ENCODE measurements around the gene VWA3B.
"Not testable (repeated sequence)": the region's sequence is repeated elsewhere in the genome, so short reads cannot be mapped to it uniquely, and the experiment has no call there.

Gene VWA3B

DNA sequence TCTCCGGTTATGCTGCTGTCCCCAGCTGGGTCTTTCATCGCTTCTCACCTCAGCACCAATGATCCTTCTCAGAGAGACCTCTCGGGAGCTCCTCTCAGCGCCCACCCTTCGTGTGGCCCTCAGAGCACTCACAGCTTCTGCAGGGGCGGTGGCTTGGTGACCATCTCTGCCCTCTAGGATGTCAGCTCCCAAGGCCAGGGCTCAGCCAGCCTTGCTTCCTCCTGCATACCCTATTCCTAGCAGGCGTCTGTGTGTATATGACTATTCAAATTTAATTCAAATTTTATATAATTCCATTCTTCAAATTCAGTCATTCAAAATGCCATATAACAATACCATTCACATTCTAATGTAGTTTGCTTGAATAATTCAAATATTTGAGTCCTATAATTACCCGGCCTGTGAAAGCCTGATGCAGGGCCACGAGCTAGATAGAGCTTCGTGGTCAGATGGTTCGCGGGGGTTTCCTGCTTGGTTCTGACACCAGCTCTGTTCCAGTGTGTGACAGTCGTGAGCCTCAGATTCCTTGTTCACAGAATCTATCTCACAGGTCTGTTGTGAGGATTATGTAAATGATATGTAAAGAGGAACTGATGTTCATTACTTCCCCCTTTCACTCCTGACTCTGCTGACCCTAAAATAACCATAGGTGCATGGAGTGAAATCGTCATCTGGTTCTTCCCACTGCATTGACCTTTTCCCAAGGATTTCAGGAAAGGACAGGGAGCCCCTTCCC lies 165.2 kb downstream of the VWA3B start:
- DNase-seq (ENCODE audit: low read depth in 3 of 3), result no peak

DNA sequence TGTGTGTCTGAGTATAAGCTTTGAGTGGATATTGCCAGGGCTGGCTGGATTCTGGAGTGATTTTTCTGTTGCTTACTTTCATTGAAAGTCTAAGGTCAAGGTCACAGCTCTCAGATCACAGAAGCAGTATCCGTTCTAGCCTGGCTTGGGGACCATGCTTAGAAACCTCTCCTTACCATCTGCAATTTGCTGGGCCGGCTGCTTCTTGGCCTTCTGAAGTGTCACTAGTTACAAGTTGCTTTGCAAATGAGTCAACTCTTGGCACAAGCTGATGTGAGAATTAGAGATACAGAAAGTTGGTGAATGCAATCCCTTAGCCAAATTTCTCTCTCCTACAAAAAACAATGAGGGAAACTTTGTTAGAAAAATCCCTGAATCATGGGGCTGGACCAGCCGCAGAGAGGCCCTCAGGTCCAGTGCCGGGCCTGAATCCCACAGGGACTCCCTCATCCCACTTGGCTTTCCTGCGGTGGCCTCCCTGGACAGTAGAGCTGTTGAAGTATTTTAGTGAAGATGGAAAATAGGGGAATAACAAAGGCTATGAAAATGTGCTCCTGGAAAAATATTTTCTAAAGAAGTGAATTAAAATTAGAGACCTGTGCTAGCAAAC lies 166.6 kb downstream of the VWA3B start:
- DNase-seq (ENCODE audit: low read depth in 3 of 3), result no peak

DNA sequence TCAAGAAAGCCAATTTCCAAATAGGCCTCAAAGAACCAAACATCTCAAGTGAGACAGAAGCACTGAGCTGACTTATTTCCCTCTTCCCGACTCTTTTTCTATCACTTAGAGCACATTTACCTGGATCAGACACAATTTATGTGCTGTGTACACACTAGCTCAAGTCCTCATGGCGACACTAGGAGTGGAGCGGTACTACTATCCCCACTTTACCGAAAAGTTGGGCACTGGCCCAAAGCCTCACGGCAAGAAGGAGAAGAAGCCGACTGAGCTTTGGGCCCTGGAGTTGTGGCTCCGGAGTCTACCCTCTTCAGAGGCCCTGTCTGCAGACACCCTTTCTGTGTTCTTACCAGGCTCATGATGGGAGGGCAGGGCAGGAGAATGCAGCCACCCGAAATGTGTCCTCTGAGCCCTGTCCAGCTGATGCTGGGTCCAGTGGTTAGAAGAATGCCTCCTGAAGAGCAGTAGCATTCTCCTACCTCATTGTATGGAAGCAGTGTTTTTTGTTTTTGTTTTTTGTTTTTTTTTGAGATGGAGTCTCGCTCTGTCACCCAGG lies 167.6 kb downstream of the VWA3B start:
- DNase-seq (ENCODE audit: low read depth in 3 of 3), result no peak

DNA sequence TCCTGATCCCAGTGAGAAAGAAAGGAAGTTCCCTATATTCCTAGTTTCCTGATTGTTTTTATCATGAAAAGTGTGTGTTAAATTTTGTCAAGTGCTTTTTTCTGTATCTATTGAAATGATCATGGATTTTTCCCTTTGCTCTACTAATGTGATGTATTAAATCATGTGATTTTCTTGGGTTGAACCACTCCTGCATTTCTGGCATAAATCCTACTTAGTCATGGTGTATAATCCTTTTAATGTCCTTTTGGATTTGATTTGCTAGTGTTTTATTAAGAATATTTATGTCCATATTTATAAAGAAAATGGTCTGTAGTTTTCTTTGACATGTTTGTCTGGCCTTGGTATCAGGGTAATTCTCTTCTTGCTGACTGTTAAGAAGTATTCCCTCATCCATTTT lies 171.9 kb downstream of the VWA3B start:
- no peak for DNase-seq (ENCODE audit: low read depth in 3 of 3)

DNA sequence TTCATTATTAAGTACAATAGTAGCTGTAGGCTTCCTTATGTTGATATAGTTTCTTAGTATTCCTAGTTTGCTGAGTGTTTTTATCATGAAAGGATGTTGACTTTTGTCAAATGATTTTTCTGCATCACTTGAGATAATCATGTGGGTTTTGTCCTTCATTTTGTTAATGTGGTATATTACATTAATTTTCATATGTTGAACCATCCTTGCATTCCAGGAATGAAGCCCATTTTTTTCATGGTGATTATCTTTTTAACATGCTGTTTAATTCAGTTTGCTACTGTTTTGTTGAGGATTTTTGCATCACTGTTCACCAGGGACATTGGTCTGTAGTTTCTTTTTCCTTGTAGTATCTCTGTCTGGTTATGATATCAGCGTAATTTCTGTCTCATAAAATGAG lies 176.4 kb downstream of the VWA3B start:
- DNase-seq (ENCODE audit: low read depth in 3 of 3), result no peak

DNA sequence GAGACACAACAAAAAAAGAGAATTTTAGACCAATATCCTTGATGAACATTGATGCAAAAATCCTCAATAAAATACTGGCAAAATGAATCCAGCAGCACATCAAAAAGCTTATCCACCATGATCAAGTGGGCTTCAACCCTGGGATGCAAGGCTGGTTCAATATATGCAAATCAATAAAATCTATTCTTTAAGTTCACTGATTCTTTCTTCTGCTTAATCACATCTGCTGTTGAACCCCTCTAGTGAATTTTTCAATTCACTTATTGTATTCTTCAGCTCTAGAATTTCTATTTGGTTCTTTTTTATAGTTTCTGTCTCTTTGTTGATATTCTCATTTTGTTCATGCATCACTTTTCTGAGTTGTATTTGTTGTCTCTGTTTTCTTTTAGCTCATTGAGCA lies 181.3 kb downstream of the VWA3B start:
- DNase-seq (ENCODE audit: low read depth in 3 of 3), result not testable (repeated sequence)

DNA sequence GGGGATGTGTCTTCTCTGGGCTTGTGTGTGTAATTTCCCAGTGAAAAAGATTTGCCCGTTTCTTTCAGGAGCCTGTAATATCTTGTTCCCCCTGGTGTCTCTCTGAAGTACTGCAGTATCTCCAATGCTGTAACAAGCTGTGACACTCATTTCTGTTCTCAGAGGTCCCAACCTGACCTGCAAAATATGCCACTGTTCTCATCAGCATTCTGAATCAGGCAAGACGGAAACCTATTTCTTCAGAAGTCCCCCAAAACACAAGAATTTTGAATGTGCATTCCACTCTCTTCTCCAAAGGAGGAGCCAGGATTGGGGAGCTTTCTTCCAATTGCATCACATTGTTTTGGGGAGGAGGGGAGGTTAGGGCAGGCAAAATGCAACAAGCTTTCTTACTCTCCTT lies 182.3 kb downstream of the VWA3B start:
- no peak for DNase-seq (ENCODE audit: low read depth in 3 of 3)

DNA sequence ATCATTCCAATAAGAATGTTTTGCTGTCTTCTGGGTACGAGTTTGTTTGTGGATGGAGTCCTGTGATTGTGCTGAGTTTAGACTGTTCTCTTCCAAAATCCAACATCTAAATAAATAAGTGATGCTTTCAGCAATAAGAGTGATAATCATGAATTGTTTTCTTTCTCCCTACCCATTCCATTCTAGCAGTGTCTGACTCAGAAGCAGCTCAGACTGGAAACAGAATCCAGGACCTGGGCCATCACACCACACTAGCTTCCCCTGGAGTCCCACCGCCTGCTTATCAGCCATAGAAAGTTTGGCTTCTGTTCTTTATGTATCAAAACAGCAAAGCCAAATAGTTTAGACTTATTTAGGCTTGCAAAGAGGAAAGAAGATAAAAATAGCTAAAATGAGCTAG lies 182.9 kb downstream of the VWA3B start:
- no peak for DNase-seq (ENCODE audit: low read depth in 3 of 3)

DNA sequence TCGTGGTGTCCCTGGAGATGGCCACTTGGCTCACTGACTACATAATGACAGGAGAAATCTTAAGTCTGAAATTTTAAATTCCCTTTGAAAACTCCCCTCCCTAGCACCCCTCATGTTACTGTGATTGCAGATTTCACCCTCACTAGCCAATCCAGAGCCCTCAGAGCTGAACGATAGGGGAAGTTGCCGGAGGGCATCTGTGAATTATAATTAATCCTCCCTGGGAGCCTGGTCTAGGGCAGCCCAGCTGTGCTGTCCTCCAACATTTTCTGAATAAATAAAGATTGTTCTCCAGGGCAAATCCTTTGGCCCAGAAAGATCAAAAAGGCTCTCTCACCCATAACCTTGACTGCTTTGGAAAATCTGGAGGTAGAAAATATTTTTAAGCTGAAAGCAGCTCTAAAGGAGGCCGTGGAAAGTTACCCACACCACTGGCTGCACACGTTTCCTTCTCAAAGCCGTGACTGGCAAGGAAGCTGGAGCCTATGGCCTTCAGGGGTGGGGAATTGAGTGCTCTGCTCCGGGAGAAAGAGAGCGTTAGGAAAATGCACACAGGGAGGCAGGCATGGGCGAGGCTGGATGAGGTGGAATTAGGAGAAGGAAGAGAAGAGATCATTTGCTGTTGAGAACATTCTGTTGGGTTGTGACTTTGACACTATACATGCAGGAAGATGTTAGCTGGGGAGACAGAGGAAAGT lies 190.3 kb downstream of the VWA3B start:
- no peak for DNase-seq (ENCODE audit: low read depth in 3 of 3)

DNA sequence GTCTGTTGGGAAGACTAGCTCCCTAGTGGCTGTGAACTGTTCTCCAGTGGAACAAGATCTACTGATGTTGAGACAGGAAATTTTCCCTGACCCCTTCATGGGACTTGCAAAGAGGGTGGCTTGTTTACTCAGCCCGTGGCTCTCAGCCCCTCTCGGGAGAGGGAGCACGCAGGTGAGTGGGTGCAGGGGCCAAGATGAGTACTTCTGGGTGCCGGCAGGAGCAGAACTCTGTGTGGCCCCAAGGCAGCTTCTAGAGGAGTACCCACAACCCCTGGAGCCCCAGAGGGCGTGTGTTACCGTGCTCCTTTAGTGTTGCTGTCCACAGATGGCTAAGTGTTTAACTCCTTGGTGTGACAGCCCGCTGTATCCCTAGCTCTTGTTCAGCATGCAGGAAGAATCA lies 191.1 kb downstream of the VWA3B start:
- no peak for DNase-seq (ENCODE audit: low read depth in 3 of 3)

DNA sequence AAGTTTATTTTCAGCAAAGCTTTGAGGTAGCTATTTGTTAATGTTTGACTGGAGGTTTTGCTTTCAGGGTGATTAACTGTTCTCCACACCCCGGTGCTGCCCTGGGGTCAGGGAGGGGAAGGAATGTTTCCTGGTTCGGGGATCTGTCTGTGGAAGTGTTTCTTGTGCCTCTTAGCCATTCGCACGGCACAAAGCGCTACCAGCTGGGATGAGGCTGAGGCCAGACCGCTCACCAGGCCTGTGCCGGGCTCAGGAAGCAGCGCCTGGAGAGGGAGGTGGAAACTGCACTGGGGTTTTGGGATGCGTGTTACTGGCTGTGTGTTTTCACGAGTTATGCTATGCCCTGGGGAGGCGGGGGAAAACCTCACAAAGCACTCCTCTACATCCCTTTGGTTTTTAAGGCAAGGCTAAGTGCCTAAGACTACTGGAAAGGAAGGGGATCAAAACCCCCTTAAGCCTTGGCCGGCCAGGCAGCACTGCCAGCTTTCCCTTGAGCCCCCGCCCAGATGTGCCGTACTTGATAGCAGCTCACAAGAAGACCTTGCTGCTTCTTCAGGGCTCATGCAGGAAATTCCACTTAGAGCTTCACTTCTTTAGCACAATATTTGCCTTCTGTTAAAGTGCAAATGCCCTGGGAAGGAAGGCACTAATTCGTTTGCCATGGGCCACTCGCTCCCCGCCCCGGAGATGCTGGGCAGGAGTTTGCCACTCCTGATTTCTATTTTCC lies 193.6 kb downstream of the VWA3B start:
- DNase-seq (ENCODE audit: low read depth in 3 of 3), result no peak

DNA sequence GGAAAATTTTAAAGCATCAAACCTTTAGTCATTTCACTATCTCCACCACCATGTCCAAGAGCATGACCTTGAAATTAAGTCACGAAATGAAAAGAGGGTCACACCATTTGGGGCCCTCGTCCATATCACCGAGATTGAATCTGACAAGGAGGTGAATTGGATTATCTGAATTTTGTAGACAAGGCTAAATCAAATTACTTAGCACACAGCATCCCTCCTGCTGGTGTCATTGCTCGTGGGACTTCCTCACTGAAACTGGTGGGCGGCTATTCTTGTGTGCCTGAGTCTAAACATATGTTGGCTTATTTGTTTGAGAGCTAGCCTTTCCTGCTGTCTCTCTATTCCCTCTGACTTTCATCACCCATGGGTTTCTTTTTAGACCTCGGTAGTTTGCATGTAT lies 194.6 kb downstream of the VWA3B start:
- no peak for DNase-seq (ENCODE audit: low read depth in 3 of 3)

DNA sequence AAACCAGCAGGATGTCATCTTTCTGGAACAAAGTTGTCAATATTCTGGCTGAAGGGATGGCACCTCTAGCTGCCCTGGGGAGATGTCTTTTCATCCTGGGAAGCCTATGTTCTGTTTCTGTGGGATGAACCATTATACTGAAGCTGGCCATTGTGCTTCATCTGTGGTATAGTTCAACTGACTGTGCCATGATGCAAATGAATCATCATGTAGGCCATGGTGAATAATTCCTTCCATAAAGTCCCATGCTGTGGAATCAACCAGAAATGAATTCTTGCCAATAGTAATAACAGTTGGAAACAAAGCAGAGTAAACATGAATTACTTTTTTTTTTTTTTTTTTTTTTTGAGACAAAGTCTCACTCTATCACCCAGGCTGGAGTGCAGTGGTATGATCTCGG lies 195.1 kb downstream of the VWA3B start:
- no peak for DNase-seq (ENCODE audit: low read depth in 3 of 3)

DNA sequence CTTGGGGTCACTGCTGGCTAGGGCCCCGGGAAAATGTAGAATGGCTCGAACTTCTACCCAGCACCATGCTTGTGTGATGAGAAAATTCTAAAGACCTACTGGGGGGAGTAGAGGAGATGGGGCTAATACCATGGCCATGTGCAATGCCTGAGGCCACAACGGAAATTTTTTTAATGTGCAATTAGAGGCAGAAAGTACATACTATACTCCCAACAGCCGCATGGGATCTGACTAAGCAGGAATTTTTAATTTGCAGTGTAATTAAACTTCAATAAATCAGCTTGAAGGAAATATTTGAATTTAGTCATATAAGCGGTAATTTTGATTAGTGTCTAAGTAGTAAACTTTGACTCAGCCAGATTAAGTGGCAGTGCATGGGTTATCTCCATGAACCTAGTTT lies 206.1 kb downstream of the VWA3B start:
- DNase-seq (ENCODE audit: low read depth in 3 of 3), result no peak

DNA sequence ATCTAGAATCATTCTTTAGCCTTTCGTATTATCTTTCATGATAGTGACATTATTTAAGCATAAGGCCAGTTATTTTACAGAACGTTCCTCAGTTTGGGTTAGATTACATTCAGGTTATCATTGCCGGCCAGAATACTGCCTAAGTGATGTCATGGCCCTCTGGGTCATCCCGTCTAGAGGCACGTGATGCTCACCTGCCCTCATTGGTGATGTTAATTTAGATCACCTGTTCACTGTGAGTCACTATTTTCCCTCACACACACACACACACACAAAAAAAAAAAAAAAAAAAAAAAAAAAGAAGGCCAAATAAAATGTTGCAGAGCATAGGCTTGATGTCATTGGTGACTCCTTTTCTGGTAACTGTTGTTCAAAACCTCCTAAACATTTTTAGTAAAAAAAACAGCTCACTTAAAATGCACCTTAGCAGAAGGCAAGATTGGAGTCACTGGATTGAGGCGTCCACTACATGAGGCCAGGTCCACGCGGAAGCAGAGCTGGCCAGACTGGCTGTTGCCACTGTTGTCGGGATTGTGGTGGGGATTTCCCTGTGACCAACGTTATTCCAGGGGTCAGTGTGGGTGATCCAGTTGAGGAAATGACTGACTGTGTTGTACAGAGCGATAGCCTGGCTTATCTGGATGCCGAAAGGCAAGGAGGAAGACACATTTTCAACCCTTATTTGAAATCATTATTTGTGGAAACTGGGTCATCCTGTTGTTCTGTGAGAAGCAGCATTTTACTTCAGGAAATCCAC lies 207.1 kb downstream of the VWA3B start:
- no peak for DNase-seq (ENCODE audit: low read depth in 3 of 3)

DNA sequence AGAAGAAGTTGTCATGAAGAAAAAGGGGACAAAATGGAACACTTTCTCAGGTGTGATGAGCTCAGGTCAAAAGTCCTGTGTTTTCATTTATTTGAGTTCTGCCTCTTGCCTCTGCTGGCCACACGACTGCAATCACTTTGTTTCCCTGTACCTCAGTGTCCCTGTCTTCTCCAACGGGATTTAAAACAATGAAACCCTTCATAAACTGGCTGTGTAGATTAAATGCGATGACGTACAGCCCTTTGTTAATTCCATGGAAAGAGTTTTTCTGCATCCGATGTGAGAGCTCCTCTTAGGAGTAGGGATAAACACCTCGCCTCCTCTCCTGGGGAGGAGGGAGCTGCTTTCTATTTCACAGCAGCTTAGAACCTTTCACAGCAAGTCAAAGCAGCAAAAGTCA lies 207.7 kb downstream of the VWA3B start:
- DNase-seq (ENCODE audit: low read depth in 3 of 3), result no peak

DNA sequence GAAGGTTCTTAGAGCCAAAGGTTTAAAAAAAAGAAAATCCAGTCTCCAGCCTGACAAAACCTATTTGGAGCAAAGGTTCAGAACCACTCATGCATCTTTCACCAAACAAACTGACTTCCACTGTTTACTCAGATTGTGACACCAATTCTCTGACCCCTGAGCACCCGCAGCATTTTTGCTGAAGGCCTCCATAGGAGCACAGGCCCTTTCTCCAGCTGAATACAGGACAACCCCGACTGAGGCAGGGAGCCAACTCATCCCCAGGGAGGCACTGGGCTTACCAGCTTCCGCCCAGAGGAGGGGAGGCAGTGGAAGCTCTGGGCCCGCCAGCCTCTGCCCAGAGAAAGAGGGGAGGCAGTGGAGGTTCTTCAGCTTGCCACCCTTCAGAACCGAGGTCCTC lies 208.3 kb downstream of the VWA3B start:
- no peak for DNase-seq (ENCODE audit: low read depth in 3 of 3)

DNA sequence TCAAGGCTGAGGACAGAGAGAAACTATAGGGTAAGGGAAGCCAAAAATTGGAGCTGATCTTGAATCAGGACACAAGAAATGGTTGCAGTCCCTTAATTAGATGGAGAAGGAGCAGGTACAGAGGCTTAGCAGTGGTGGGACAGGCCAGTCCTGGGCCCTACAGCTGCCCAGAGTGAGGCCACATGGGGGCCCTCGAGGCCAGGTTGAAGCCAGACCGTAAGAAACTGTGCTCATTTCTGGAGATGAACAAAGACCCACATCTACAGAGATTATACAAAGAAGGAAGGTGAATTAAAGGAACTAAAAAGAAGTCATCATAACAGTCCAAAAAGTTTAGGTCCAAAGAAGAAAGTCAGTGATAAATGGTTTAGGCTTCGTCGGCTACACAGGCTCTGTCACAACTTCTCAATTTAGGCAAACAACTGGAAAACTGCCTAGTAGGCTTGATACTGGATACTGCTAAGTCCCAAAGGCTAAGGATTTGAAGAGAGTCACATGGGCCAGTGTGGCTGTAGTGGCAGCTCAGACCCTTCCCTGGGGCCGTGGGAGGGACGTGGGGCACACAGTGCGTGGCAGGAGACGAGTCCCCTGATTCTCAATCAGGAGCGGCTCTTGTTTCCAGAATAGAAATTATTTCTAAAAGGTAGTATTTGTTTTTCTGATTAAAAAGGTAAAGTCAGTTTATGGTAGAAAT lies 208.9 kb downstream of the VWA3B start:
- no peak for DNase-seq (ENCODE audit: low read depth in 3 of 3)

DNA sequence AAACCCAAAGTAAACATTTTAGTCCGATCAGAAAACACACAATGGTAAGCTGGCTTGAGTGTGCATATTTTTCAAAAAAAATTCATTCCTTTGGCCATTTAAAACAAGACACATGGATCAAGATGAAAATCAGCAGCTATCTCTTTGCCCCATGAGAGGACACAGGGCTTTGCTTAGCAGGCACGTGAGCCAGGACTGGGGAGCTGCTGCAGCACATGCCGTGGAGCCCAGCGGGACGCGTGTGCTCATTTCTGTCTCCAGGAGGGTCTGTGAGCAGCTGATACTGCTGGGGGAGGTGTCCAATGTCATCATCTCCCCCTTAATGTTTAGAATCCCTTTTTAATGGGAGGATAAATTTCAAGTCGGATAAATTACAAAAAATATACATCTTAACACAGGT lies 209.5 kb downstream of the VWA3B start:
- no peak for DNase-seq (ENCODE audit: low read depth in 3 of 3)

DNA sequence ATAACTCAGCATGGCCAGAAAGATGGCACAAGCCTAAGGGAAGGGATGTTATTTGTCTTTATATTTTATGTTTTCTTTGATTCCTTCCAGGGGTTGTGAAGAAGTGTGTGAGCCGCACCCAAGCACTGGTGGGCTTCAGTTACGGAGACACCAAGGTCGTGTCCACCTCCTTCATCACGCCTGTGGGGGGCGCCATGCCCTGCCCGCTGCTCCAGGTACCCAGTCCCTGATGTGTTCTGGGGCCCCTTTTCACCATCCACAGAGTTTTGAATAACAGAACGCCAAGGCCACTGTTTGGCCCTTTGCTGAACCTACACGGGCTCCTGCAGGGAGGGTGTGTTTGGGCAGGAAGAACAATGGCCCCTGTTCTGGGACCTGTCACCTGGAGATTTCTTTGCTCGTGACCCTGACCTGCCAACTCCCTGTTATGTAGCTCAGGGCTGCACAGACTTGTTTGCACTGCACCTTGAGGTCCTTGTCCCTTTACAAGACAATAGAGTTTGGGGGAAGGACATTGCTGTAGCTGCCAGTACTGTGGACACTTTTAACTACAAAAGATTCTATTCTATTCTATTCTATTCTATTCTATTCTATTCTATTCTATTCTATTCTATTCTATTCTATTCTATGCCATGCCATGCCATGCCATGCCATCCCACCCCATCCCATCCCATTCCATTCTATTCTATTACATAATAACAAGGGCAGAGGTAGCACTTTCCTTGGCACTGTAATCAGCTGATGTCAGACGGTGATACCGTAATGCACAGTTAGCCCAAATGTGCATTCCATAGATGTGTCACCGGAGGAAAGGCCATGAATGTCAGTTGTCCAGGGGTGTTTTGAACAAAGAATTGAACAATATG lies 211.1 kb downstream of the VWA3B start:
- DNase-seq (ENCODE audit: low read depth in 3 of 3), result no peak
